T47D (cell line): ENCODE results near the gene PHETA1.
"Not testable (repeated sequence)": the region's sequence is repeated elsewhere in the genome, so short reads cannot be mapped to it uniquely, and the experiment has no call there.

Experiments used
- DNase-seq, 2 experiments: peaks; one replicate each; pipeline versions ENCODE4 v3.0.0 to v3.0.0-alpha.2; 2011 to 2012; ENCODE audit warnings: low read depth in 1 of 2, low spot score in 1 of 2
- JUND ChIP-seq: IDR thresholded peaks from 2 replicates; pipeline ENCODE4 v1.6.1; 2012; ENCODE audit warnings: low read depth
- in situ Hi-C: cut with HindIII; loops from 2 replicates; pipeline ENCODE4 v1.10.0; 2016; ENCODE audit warnings: low sequenced_read_pairs, low pct_unique_long_range_greater_than_20kb

Gene PHETA1

DNA sequence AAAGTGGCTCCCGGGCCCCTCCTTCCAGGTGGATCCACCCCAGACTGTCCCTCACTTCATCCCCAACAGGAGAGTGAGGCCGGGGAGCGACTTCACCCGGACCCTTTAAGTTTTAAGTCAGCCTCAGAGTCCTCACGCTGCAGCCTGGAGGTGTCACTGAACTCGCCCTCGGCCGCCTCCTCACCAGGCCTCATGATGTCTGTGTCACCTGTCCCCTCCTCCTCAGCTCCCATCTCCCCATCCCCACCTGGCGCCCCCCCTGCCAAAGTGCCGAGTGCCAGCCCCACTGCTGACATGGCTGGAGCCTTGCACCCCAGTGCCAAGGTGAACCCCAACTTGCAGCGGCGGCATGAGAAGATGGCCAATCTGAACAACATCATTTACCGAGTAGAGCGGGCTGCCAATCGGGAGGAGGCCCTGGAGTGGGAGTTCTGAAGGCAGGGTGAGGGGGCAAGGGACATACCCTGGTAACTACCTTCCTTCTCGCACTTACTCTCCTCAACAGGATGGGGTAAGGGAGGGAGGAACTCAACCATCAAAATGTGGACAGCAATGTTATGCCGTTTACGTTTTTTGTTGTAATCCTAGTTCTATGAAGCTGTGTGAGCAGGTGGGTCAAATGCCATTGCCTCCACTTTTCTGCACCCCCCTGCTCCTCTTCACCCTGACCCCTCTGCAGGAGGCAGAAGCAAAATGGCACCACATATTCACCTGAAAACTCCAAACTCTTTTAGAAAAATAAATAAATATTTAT, 20.8 kb downstream of the PHETA1 start:
- in situ Hi-C loops = no loop called here
- DNase-seq = no peak
- no peak for TF ChIP-seq JUND

DNA sequence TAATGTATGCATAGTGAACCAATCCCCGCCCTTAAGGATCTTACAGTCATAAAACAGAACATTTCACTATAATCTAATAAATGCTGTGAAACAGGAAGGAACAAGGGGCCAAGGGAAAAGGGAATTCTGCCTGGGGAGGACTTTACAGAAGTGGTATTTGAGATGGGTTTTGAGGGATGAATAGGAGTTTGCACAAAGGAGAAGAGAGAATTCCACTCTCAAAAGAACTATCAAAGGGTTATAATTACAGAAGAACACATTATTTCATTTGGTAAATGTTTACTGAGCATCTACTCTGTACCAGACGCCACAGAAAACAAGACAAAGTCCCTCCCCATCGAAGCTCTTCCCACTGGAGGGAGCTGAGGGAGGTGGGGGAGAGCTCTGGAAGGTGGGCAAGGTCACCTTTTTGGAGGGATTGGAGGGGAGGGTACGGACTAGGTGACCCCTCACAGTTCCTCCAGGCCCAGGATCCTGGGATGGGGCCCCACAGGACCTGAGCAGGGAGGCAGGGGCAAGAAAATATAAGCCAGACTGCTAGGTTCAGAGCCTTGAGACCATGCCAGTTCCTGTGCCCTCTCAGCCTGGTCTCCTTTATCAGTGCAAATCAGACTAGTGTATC, 24.5 kb downstream of the PHETA1 start:
- no peak for DNase-seq
- no peak for TF ChIP-seq JUND
- in situ Hi-C loops = no loop called here

- in situ Hi-C loops = no loop called here
- no peak for DNase-seq
- no peak for TF ChIP-seq JUND
These were observed 25.7 kb downstream of the PHETA1 start for GRCh38 chr12:111343181-111343580.

DNA sequence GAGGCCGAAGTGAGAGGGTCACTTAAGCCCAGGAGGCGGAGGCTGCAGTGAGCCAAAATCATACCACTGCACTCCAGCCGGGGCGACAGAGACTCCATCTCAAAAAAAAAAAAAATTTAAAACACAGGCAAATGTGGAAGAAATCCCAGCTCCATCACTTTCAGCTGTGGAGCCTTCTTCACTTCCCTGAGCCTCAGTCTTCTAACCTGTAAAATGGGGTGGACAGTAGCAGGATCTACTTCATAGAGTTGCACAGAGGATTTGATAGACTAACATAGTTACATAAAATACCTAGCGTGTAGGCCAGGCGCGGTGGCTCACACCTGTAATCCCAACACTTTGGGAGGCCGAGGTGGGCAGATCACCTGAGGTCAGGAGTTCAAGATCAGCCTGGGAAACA, 26.5 kb downstream of the PHETA1 start:
- in situ Hi-C loops = no loop called here
- TF ChIP-seq JUND = no peak
- no peak for DNase-seq

GRCh38 chr12:111341426-111342065, 27.3 kb downstream of the PHETA1 start:
- no peak for DNase-seq
- in situ Hi-C loops = no loop called here
- no peak for TF ChIP-seq JUND

DNA sequence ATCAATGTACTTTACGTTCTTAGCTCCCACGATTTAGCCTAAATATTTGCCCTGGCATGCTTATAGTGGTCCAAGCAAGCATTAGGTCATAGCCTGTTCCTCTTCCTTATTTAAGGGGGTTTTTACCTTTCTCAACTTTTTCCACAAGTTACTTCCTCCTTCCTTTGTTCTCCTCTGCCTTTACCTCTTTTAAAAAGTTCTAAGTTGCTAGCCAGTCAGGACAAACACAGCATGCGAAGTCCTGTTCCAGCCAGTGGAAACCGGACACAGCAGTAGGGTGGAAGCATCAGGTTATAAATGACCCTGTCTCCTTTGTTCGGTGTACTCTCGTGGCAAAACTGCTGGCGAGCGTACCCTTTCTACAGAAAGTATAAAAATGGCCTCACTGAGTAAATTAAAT, 28.2 kb downstream of the PHETA1 start:
- DNase-seq, in situ Hi-C loops: not testable (repeated sequence)

DNA sequence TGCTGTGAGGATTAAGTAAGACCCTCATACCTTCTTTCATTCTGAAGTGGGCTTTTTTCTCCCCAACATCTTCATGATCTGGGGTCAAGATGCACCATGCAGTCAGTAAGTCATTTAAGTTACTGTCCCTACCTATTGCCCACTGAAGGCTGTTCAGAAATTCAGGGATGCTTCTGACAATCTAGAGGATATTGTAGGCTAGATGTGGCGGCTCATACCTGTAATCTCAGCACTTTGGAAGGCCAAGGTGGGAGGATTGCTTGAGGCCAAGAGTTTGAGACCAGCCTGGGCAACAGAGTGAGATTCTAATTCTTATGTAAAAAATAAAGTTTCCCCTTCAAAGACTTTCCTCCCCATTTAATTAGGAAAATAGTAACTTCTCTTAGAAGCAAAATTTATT, 28.7 kb downstream of the PHETA1 start:
- in situ Hi-C loops = no loop called here

DNA sequence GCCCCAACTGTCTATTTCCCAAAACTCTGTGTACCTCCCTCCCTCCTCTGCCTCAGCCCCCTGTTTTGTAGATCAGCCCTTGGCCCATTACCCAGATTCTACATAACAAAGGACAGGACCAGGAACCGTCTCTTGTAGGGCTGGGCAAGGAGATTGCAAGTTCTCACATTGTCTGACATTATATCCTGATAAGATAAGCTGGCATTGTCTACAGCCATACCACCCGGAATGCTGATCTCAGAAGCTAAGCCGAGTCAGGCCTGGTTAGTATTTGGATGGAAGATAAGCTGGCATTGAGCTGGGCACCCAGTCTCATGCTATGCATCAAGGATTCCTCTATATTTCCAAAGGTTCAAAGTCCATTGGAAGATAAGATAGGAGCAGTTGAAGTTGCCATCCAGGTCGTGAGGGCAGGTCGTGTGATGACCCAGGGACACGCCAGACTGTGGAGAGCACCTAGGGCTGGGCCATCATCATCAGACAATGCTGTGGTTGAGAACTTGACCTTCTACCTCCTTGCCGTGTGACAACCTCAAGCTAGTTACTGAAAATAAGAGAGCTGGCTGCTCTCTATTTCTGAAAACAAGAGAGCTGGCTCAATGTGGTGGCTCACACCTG, 29.5 kb downstream of the PHETA1 start:
- TF ChIP-seq JUND = no peak
- no peak for DNase-seq
- in situ Hi-C loops = no loop called here

More for the DNA sequence above, 28.7 kb downstream of the PHETA1 start:
- DNase-seq = no peak
- TF ChIP-seq JUND = no peak

DNA sequence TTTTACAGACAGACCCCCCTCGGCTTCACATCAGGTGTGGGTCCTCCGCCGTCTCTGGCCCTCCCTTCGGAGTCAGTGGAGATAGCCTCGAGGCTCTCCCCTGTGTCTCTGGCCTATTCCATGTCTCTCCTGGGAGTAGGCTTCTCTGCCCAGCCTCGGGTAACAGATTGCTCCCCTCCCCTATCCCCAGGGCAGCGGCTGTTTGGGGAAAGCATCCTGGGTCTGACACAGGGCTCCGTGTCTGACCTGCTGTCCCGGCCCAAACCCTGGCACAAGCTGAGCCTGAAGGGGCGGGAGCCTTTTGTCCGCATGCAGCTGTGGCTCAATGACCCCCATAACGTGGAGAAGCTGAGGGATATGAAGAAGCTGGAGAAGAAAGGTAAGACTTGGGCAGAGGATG, 30.8 kb downstream of the PHETA1 start:
- in situ Hi-C loops = no loop called here
- TF ChIP-seq JUND = no peak
- DNase-seq = no peak

- no peak for DNase-seq
- in situ Hi-C loops = no loop called here
- no peak for TF ChIP-seq JUND
These were observed 31.5 kb downstream of the PHETA1 start for GRCh38 chr12:111337371-111337770.

DNA sequence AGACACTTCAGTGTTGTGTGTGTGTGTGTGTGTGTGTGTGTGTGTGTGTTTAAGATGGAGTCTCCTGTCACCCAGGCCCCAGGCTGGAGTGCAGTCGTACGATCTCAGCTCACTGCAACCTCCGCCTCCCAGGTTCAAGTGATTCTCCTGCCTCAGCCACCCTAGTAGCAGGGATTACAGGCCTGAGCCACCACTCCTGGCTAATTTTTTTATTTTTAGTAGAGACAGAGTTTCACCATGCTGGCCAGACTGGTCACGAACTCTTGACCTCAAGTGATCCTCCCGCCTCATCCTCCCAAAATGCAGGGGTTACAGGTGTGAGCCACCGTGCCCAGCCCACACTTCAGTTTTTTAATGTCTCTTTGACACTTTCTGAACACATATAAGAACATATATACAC, 32.5 kb downstream of the PHETA1 start:
- in situ Hi-C loops, DNase-seq: not testable (repeated sequence)

- no peak for TF ChIP-seq JUND
- in situ Hi-C loops = no loop called here
- no peak for DNase-seq
These were observed 33.1 kb downstream of the PHETA1 start for GRCh38 chr12:111335811-111336210.

- in situ Hi-C loops, DNase-seq: not testable (repeated sequence)
These were observed 33.6 kb downstream of the PHETA1 start for GRCh38 chr12:111335301-111335700.
